ENCODE results near the gene ENAH. TPM values are rescaled to one million over a fixed set of nuclear protein-coding genes. Genes with fewer than 3 reads are reported as not detected.

Gene ENAH
- total RNA-seq, 2 donors from 2014 or later, result 50.5 to 59.5 TPM

DNA sequence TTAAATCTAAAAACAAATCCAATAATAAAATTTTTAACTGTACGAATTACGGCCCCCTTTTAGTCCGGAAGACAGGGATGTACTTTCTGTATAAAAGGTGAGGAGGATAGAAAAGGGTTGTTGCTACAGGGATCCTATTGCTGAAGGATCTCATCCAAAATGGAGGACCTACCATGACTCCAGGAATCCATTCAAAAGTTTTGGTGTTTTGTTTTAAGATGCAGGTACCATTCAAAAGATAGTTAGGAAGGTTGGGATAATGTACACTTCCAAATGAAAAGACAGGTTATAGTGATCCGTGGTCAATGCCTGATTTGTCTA, 1.3 kb upstream of the ENAH start:
- no peak for DNase-seq (ENCODE audit: low spot score)
- TF ChIP-seq CTCF (IDR thresholded peaks at IDR 0.05), result no peak
- H3K4me1 ChIP-seq, result peaks cover 0 to 28% of the 10 kb centered on the region in 2 donors

DNA sequence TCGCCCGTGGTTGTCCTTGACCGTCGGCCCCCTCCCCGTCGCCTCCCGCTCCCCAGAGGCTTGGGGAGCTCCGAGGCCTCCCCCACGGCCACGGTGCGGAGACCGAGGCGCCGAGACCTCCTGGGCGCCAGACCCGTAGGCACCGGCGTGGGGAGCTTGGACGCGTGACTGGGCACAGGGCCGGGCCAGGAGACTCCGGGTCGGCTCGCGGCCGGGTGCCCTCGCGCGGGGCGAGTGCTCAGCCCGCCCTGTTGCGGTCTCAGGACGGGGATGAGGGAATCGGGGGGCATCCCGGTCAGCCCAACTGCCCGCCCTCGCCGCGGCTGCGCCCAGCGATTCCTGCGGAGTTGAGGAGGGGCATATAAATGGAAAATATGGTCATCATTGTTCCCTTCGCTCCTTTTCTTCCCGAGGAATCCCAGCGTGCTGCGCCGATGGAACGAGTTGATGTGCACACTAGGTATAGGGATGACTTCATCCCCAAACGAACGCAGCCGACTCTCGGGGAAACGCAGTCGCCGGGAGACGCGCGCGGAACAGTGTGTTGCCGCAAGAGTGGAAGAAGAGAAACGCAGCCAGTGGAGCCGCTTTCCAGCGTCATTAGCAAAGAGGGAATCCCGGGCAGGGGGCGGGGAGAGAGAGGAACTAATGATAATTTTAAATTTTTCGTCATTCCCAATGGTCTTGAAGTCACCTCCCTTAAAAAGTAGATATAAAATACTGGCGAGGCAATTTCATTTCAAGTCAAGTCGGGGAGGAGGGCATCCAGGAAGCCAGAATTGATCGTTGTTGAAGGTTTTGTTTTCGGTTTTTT, 747 bp upstream of the ENAH start:
- peak overlapping the region; percentile 95 to 97 for H3K4me3 ChIP-seq
- H3K36me3 ChIP-seq, result no peaks in the 10 kb centered on the region
- peak overlapping the region; percentile 99 for H3K27ac ChIP-seq
- peak; percentile 90 for DNase-seq (ENCODE audit: low spot score)
- no peak for TF ChIP-seq CTCF (IDR thresholded peaks at IDR 0.05)
- peaks cover 0 to 33% of the 10 kb centered on the region in 2 donors for H3K4me1 ChIP-seq
- H3K27me3 ChIP-seq, result no peaks in the 10 kb centered on the region
- H3K9me3 ChIP-seq, result no peaks in the 10 kb centered on the region

More for the DNA sequence above, 1.3 kb upstream of the ENAH start:
- H3K9me3 ChIP-seq, result no peaks in the 10 kb centered on the region
- H3K4me3 ChIP-seq, result peak overlapping the region; percentile 95 to 97
- H3K27ac ChIP-seq, result peak overlapping the region; percentile 99
- H3K36me3 ChIP-seq, result no peaks in the 10 kb centered on the region
- no peaks in the 10 kb centered on the region for H3K27me3 ChIP-seq

DNA sequence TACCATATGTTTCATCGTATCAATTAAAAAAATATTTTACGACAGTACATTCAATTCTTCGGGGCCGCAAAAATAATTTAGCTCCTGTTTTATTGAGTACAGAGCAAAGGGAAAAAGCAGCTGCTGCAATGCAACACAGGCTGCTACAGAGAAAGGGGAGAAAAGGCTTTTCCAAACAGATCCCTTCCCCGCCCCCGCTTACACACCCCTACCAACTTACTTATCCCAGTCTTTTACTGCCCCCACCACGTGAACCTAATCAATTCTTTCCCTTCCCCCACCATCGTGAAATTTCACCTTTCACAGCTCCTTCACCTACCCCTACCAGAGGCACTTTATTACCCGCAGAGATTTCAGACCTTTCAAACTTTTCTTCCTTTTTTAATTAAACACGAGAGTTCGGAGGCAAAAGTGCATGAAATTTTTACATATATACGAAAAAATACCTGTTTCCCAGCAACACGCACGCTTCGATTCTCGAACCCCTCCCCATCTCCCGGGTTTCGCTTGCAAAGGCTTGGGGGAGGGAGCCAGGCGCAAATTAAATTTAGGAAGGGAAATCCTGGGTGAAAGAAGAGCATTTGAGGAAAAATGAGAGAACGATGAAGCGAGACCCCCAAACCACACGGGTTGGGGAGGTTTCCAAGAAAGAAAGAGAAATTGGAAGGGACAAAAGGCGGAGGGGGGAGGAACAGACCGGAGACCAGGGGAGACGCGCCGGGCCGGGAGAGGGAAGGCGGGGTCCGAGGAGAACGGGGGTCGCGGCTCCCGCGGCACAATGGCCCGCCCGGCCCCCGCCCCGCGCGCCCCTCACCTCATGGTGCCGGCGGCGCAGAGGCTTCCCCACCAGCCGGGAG, 823 bp downstream of the ENAH start:
- peak overlapping the region; percentile 99 for H3K27ac ChIP-seq
- H3K36me3 ChIP-seq, result no peaks in the 10 kb centered on the region
- no peak for DNase-seq (ENCODE audit: low spot score)
- no peaks in the 10 kb centered on the region for H3K9me3 ChIP-seq
- H3K27me3 ChIP-seq, result no peaks in the 10 kb centered on the region
- TF ChIP-seq CTCF (IDR thresholded peaks at IDR 0.05), result no peak
- H3K4me1 ChIP-seq, result peaks cover 0 to 33% of the 10 kb centered on the region in 2 donors
- peak overlapping the region; percentile 95 to 97 for H3K4me3 ChIP-seq

DNA sequence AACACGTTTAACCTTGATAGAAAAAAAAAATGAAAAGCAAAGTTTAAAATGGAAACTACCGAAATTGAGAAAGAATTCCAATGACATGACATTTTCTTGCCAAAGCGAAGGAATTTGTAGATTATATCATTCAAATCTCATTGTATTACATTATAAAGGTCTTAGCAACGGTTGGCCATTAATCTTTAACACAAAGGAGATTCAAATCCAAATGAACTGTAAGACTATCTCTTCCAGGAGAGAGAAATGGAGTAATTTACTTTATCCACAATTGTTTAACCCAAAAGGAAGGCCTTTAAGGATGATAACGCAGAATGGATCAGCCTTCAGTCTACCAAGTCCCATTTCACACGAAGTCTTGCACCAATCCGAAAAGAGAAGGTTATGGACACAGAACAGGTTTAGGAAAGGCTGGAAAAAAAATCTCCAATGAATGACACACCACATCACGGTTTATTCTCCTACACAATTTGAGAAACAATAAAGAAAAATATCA, 1.5 kb downstream of the ENAH start:
- no peak for TF ChIP-seq CTCF (IDR thresholded peaks at IDR 0.05)
- H3K4me1 ChIP-seq, result peaks cover 0 to 33% of the 10 kb centered on the region in 2 donors
- peak overlapping the region; percentile 99 for H3K27ac ChIP-seq

GRCh38 chr1:225650179-225650578, 2.7 kb downstream of the ENAH start:
- Histone ChIP-seq H3K36me3 (no peaks in the 10 kb centered on the region), H3K4me1 (peaks cover 0 to 28% of the 10 kb centered on the region in 2 donors), H3K27me3 (no peaks in the 10 kb centered on the region), H3K4me3 (peak overlapping the region; percentile 95 to 97), H3K9me3 (no peaks in the 10 kb centered on the region), H3K27ac (peak overlapping the region; percentile 99)
- no peak for DNase-seq (ENCODE audit: low spot score)
- no peak for TF ChIP-seq CTCF (IDR thresholded peaks at IDR 0.05)

More for the DNA sequence above, 1.5 kb downstream of the ENAH start:
- H3K27me3 ChIP-seq, result no peaks in the 10 kb centered on the region
- H3K4me3 ChIP-seq, result peak overlapping the region; percentile 95 to 97
- no peaks in the 10 kb centered on the region for H3K9me3 ChIP-seq
- no peak for DNase-seq (ENCODE audit: low spot score)
- no peaks in the 10 kb centered on the region for H3K36me3 ChIP-seq
